HG03064 (cell line): ENCODE data around the gene HOXD10.
A peak's percentile ranks its signal among the peaks of the same experiment; 100 is the strongest.

Experiments
- ATAC-seq: cut with Tn5 transposase; IDR thresholded peaks from one replicate; pipeline ENCODE4 v1.9.1; 2021; ENCODE audit warnings: low read depth; ENCODE audit not compliant: unreplicated experiment

The HOXD10 gene

GRCh38 chr2:176094349-176094748 is 22.2 kb upstream of the HOXD10 start:
- no peak for ATAC-seq

GRCh38 chr2:176095421-176095820 is 21.2 kb upstream of the HOXD10 start:
- ATAC-seq = no peak

- ATAC-seq = no peak
Observed at GRCh38 chr2:176096243-176096985, 20.2 kb upstream of the HOXD10 start.

- peak; percentile 69 for ATAC-seq
Observed at GRCh38 chr2:176096986-176097819, 19.4 kb upstream of the HOXD10 start.

- ATAC-seq = no peak
Observed at GRCh38 chr2:176097820-176098365, 18.7 kb upstream of the HOXD10 start.

GRCh38 chr2:176098366-176099158 is 18.0 kb upstream of the HOXD10 start:
- no peak for ATAC-seq

GRCh38 chr2:176099159-176099727 is 17.3 kb upstream of the HOXD10 start:
- ATAC-seq = no peak

- no peak for ATAC-seq
Observed at GRCh38 chr2:176099728-176100546, 16.6 kb upstream of the HOXD10 start, which contains the start of gene HOXD12. HOXD12 (plus strand) TSS chr2:176099795; CDS start chr2:176099802, 7 bp downstream.

GRCh38 chr2:176100547-176101140 is 15.9 kb upstream of the HOXD10 start:
- no peak for ATAC-seq

GRCh38 chr2:176101216-176101830 is 15.3 kb upstream of the HOXD10 start:
- ATAC-seq = no peak

- no peak for ATAC-seq
Observed at GRCh38 chr2:176101842-176102241, 14.7 kb upstream of the HOXD10 start.

- ATAC-seq = no peak
Observed at GRCh38 chr2:176102309-176102866, 14.2 kb upstream of the HOXD10 start.

GRCh38 chr2:176103194-176103593 is 13.4 kb upstream of the HOXD10 start:
- no peak for ATAC-seq

GRCh38 chr2:176103742-176104315 is 12.7 kb upstream of the HOXD10 start:
- ATAC-seq = no peak

- no peak for ATAC-seq
Observed at GRCh38 chr2:176104316-176105077, 12.1 kb upstream of the HOXD10 start.

GRCh38 chr2:176105078-176105729 is 11.4 kb upstream of the HOXD10 start:
- ATAC-seq = no peak
